Hepatocyte (in vitro differentiated cells): ENCODE data around the gene ZNF622. TPM values are rescaled to one million over a fixed set of nuclear protein-coding genes. Genes with fewer than 3 reads are reported as not detected.

Experiments
- DNase-seq: peaks from one replicate; pipeline ENCODE4 v3.0.0-alpha.2; 2016; ENCODE audit warnings: low spot score
- H2AFZ ChIP-seq: fragments of 200-600 bp; sonication (generic); 2 replicates; pipeline ENCODE4 v1.6.0; 2016; ENCODE audit warnings: antibody characterized with exemption, mild to moderate bottlenecking
- H3K27ac ChIP-seq: fragments of 200-600 bp; sonication (generic); 2 replicates; pipeline ENCODE4 v1.5.1; 2016; ENCODE audit warnings: mild to moderate bottlenecking
- H3K27me3 ChIP-seq: fragments of 200-600 bp; sonication (generic); 2 replicates; pipeline ENCODE4 v1.6.1; 2016
- H3K36me3 ChIP-seq: fragments of 200-600 bp; sonication (generic); replicated peaks from 2 replicates; pipeline ENCODE4 v1.5.1; 2016; ENCODE audit warnings: low read depth; ENCODE audit not compliant: insufficient read depth
- H3K4me1 ChIP-seq: fragments of 200-600 bp; sonication (generic); 2 replicates; pipeline ENCODE4 v1.5.1; 2016; ENCODE audit warnings: mild to moderate bottlenecking, moderate library complexity; ENCODE audit not compliant: insufficient read depth
- H3K4me2 ChIP-seq: fragments of 200-600 bp; sonication (generic); 2 replicates; pipeline ENCODE4 v1.6.0; 2016
- H3K4me3 ChIP-seq: fragments of 200-600 bp; sonication (generic); 2 replicates; pipeline ENCODE4 v1.5.1; 2016; ENCODE audit warnings: mild to moderate bottlenecking
- H3K79me2 ChIP-seq: fragments of 200-600 bp; sonication (generic); 2 replicates; pipeline ENCODE4 v1.6.0; 2017; ENCODE audit warnings: mild to moderate bottlenecking
- H3K9me2 ChIP-seq: fragments of 200-600 bp; sonication (generic); replicated peaks from 2 replicates; pipeline ENCODE4 v1.6.0; 2017; ENCODE audit warnings: mild to moderate bottlenecking; ENCODE audit not compliant: insufficient read depth
- H3K9me3 ChIP-seq: fragments of 200-600 bp; sonication (generic); 2 replicates; pipeline ENCODE4 v1.5.1; 2016; ENCODE audit warnings: low read depth, mild to moderate bottlenecking
- H4K20me1 ChIP-seq: fragments of 200-600 bp; sonication (generic); 2 replicates; pipeline ENCODE4 v1.6.0; 2016; ENCODE audit warnings: mild to moderate bottlenecking; ENCODE audit not compliant: insufficient read depth, poor library complexity, severe bottlenecking
- CTCF ChIP-seq: fragments of 200-600 bp; sonication (generic); IDR thresholded peaks from 2 replicates; pipeline ENCODE4 v1.5.1; 2016; ENCODE audit warnings: antibody characterized with exemption, mild to moderate bottlenecking; ENCODE audit not compliant: poor library complexity
- EZH2 ChIP-seq: fragments of 200-600 bp; sonication (generic); IDR thresholded peaks from 2 replicates; pipeline ENCODE4 v1.6.1; 2016; ENCODE audit warnings: antibody characterized with exemption, mild to moderate bottlenecking, borderline replicate concordance
- EZH2phosphoT487 ChIP-seq: fragments of 200-600 bp; sonication (generic); IDR thresholded peaks from one replicate; pipeline ENCODE4 v1.6.1; 2018; ENCODE audit warnings: antibody characterized with exemption, mild to moderate bottlenecking, low read depth, moderate library complexity; ENCODE audit not compliant: unreplicated experiment, severe bottlenecking
- WGBS: methylation state at CpG from one replicate; pipeline ENCODE4 v1.1.6; 2016; ENCODE audit warnings: low lambda C conversion rate; ENCODE audit errors: missing lambda C conversion rate; 5-methylcytosine and 5-hydroxymethylcytosine counted together
- polyA plus RNA-seq: library from polyadenylated mRNA; unstranded; fragments of >200 nt; fragmentation: Nextera tagmentation; extraction: Ambion mirVana; gene quantifications from 2 replicates; pipeline ENCODE4 v1.2.1, GENCODE V29; 2016
- total RNA-seq: library from RNA; depleted of rRNA; stranded (reverse); fragments of >200 nt; gene quantifications from 2 replicates; pipeline ENCODE4 v1.2.3, GENCODE V29; 2014

ZNF622 gene
- total and polyA plus RNA-seq, 2 experiments from 2014 or later, result 44.6 to 49.5 TPM

GRCh38 chr5:16504571-16504970, 39.0 kb upstream of the ZNF622 start:
- no peak overlapping the region for H3K4me2 ChIP-seq
- H3K79me2 ChIP-seq, result no peaks in the 10 kb centered on the region
- 83% methylated on average over 10 of the region's 10 CpGs for WGBS
- no peaks in the 10 kb centered on the region for H3K9me3 ChIP-seq
- TF ChIP-seq CTCF (no peak), EZH2 (no peak), EZH2phosphoT487 (no peak)
- H3K27me3 ChIP-seq, result no peaks in the 10 kb centered on the region
- H3K4me1 ChIP-seq, result no peaks in the 10 kb centered on the region
- H3K9me2 ChIP-seq, result no peaks in the 10 kb centered on the region
- DNase-seq, result no peak
- no peak overlapping the region for H2AFZ ChIP-seq
- H4K20me1 ChIP-seq, result no peaks in the 10 kb centered on the region
- H3K36me3 ChIP-seq, result no peaks in the 10 kb centered on the region
- H3K4me3 ChIP-seq, result no peak overlapping the region
- H3K27ac ChIP-seq, result no peak overlapping the region

GRCh38 chr5:16502866-16503265, 37.3 kb upstream of the ZNF622 start:
- Histone ChIP-seq H3K4me1 (no peaks in the 10 kb centered on the region), H2AFZ (no peak overlapping the region), H3K9me2 (no peaks in the 10 kb centered on the region), H3K4me2 (no peak overlapping the region), H3K79me2 (no peaks in the 10 kb centered on the region), H3K36me3 (no peaks in the 10 kb centered on the region), H3K4me3 (no peak overlapping the region), H3K27ac (no peak overlapping the region), H3K27me3 (no peaks in the 10 kb centered on the region), H4K20me1 (no peaks in the 10 kb centered on the region), H3K9me3 (no peaks in the 10 kb centered on the region)
- TF ChIP-seq EZH2phosphoT487 (no peak), EZH2 (no peak), CTCF (no peak)
- DNase-seq, result no peak
- WGBS, result 55% methylated on average over 3 of the region's 3 CpGs

GRCh38 chr5:16500024-16500423, 34.4 kb upstream of the ZNF622 start:
- 92% methylated on average over 5 of the region's 5 CpGs for WGBS

GRCh38 chr5:16497546-16497945, 31.9 kb upstream of the ZNF622 start:
- no peaks in the 10 kb centered on the region for H3K79me2 ChIP-seq
- WGBS, result 82% methylated on average over 2 of the region's 2 CpGs
- H3K4me1 ChIP-seq, result no peaks in the 10 kb centered on the region

More at GRCh38 chr5:16500024-16500423, 34.4 kb upstream of the ZNF622 start:
- Histone ChIP-seq H3K27ac (no peak overlapping the region), H4K20me1 (no peaks in the 10 kb centered on the region), H3K79me2 (no peaks in the 10 kb centered on the region), H3K4me3 (no peak overlapping the region), H3K27me3 (no peaks in the 10 kb centered on the region), H3K36me3 (no peaks in the 10 kb centered on the region), H3K4me1 (no peaks in the 10 kb centered on the region), H3K4me2 (no peak overlapping the region), H2AFZ (no peak overlapping the region), H3K9me3 (no peaks in the 10 kb centered on the region), H3K9me2 (no peaks in the 10 kb centered on the region)
- DNase-seq, result no peak
- TF ChIP-seq EZH2phosphoT487, result no peak
- no peak for TF ChIP-seq EZH2

More at GRCh38 chr5:16497546-16497945, 31.9 kb upstream of the ZNF622 start:
- no peak overlapping the region for H2AFZ ChIP-seq
- no peaks in the 10 kb centered on the region for H3K36me3 ChIP-seq
- H3K27ac ChIP-seq, result no peak overlapping the region
- DNase-seq, result no peak
- no peaks in the 10 kb centered on the region for H3K27me3 ChIP-seq
- no peaks in the 10 kb centered on the region for H3K9me2 ChIP-seq
- no peaks in the 10 kb centered on the region for H4K20me1 ChIP-seq
- TF ChIP-seq EZH2phosphoT487 (no peak), CTCF (no peak), EZH2 (no peak)
- H3K9me3 ChIP-seq, result no peaks in the 10 kb centered on the region
- no peak overlapping the region for H3K4me2 ChIP-seq
- no peak overlapping the region for H3K4me3 ChIP-seq
